A549 (cell line): ENCODE data around the gene APBB2. TPM values are rescaled to one million over a fixed set of nuclear protein-coding genes. Genes with fewer than 3 reads are reported as not detected.

Source experiments
- ATAC-seq, 2 experiments: fragments of 200-7000 bp in 1 of 2; fragments of >200 bp in 1 of 2; cut with Nextera tagmentation in 1 of 2; cut with Tn5 transposase in 1 of 2; 3 replicates each; pipeline versions ENCODE4 v1.8.0 to v1.9.1; 2018 to 2020; ENCODE audit warnings: mild to moderate bottlenecking in 1 of 2, moderate library complexity in 1 of 2
- CTCF ChIA-PET: fragments of 300-600 bp; sonication (Branson Sonifier 250); formaldehyde crosslinking; extraction: SDS; loops from one replicate; lab custom pipeline; 2021; ENCODE audit warnings: antibody characterized with exemption, inconsistent platforms; lab: Yijun Ruan, JAX
- POLR2A ChIA-PET: fragments of 350-600 bp; formaldehyde crosslinking; extraction: SDS; loops from one replicate; lab custom pipeline; 2021; ENCODE audit warnings: antibody characterized with exemption, inconsistent platforms; lab: Yijun Ruan, JAX
- DNase-seq, 2 experiments: peaks; one replicate each; pipeline versions ENCODE4 v3.0.0 to v3.0.0-alpha.2; 2011 to 2016; ENCODE audit warnings: low read depth in 1 of 2, low spot score in 1 of 2
- FAIRE-seq: peaks from 2 replicates; lab custom pipeline; 2011; peaks lifted over from hg19 to GRCh38; lab: Jason Lieb, UNC
- H3K27ac ChIP-seq, 2 experiments: fragments of >200 bp; sonication (Bioruptor Twin); formaldehyde crosslinking; 3 replicates each; pipeline ENCODE4 v1.5.1; 2016 to 2017
- H3K4me1 ChIP-seq: fragments of >200 bp; sonication (Bioruptor Twin); formaldehyde crosslinking; 3 replicates; pipeline ENCODE4 v1.6.1; 2016
- H3K4me2 ChIP-seq: fragments of >200 bp; sonication (Bioruptor Twin); formaldehyde crosslinking; 3 replicates; pipeline ENCODE4 v1.6.1; 2016
- H3K4me3 ChIP-seq: fragments of >200 bp; sonication (Bioruptor Twin); formaldehyde crosslinking; 3 replicates; pipeline ENCODE4 v1.5.1; 2016
- H3K9me3 ChIP-seq: fragments of >200 bp; sonication (Bioruptor Twin); formaldehyde crosslinking; 3 replicates; pipeline ENCODE4 v1.6.1; 2016
- ATOH8 ChIP-seq: fragments of 250-450 bp; sonication (Bioruptor Pico); IDR thresholded peaks from 2 replicates; pipeline ENCODE4 v1.5.0; 2020; ENCODE audit warnings: low read depth, mild to moderate bottlenecking, moderate library complexity
- BCL3 ChIP-seq: fragments of >200 bp; sonication (Bioruptor Twin); formaldehyde crosslinking; IDR thresholded peaks from 3 replicates; pipeline ENCODE4 v1.6.1; 2016
- CBX2 ChIP-seq: fragments of 200-600 bp; sonication (generic); IDR thresholded peaks from 2 replicates; pipeline ENCODE4 v1.6.1; 2016; ENCODE audit warnings: low read depth, mild to moderate bottlenecking, borderline replicate concordance
- CHD2 ChIP-seq: fragments of 150-350 bp; IDR thresholded peaks from 2 replicates; pipeline ENCODE4 v1.6.1; 2014; ENCODE audit warnings: low read length; ENCODE audit not compliant: partially characterized antibody
- CHD4 ChIP-seq: fragments of 200-600 bp; sonication (generic); IDR thresholded peaks from 2 replicates; pipeline ENCODE4 v1.6.1; 2016; ENCODE audit warnings: antibody characterized with exemption, mild to moderate bottlenecking, borderline replicate concordance
- CTCF ChIP-seq: fragments of >200 bp; sonication (Bioruptor Twin); formaldehyde crosslinking; IDR thresholded peaks from 3 replicates; pipeline ENCODE4 v1.5.1; 2016
- EHF ChIP-seq: fragments of 250-450 bp; sonication (Bioruptor Pico); IDR thresholded peaks from 2 replicates; pipeline ENCODE4 v1.5.0; 2020; ENCODE audit warnings: mild to moderate bottlenecking
- EHMT2 ChIP-seq: fragments of 200-600 bp; sonication (generic); IDR thresholded peaks from 2 replicates; pipeline ENCODE4 v1.6.1; 2016; ENCODE audit warnings: antibody characterized with exemption, low read depth, mild to moderate bottlenecking, moderate library complexity
- EP300 ChIP-seq, 2 experiments: fragments of >200 bp; sonication (Bioruptor Twin); formaldehyde crosslinking; IDR thresholded peaks; 2 replicates in 1 of 2; 3 replicates in 1 of 2; pipeline ENCODE4 v1.6.1; 2016 to 2017
- ESRRA ChIP-seq: fragments of 150-350 bp; IDR thresholded peaks from 2 replicates; pipeline ENCODE4 v1.6.1; 2014; ENCODE audit warnings: mild to moderate bottlenecking, low read length, borderline replicate concordance
- FOSB ChIP-seq: fragments of 250-450 bp; sonication (Bioruptor Pico); IDR thresholded peaks from 2 replicates; pipeline ENCODE4 v1.5.0; 2020; ENCODE audit warnings: mild to moderate bottlenecking, moderate library complexity
- FOXS1 ChIP-seq: fragments of 250-450 bp; sonication (Bioruptor Pico); IDR thresholded peaks from 2 replicates; pipeline ENCODE4 v1.5.0; 2020; ENCODE audit warnings: mild to moderate bottlenecking, moderate library complexity
- HEYL ChIP-seq: fragments of 250-450 bp; sonication (Bioruptor Pico); IDR thresholded peaks from 2 replicates; pipeline ENCODE4 v1.8.0; 2021; ENCODE audit warnings: mild to moderate bottlenecking, moderate library complexity
- HOXA7 ChIP-seq: fragments of 250-450 bp; sonication (Bioruptor Pico); IDR thresholded peaks from 2 replicates; pipeline ENCODE4 v1.5.0; 2020; ENCODE audit warnings: mild to moderate bottlenecking, moderate library complexity
- HOXB5 ChIP-seq: fragments of 250-450 bp; sonication (Bioruptor Pico); IDR thresholded peaks from 2 replicates; pipeline ENCODE4 v1.5.0; 2020; ENCODE audit warnings: mild to moderate bottlenecking, moderate library complexity
- JUN ChIP-seq, 2 experiments: fragments of >200 bp; sonication (Bioruptor Twin); formaldehyde crosslinking; IDR thresholded peaks; 2 replicates in 1 of 2; 3 replicates in 1 of 2; pipeline ENCODE4 v1.6.1; 2016 to 2017
- KDM1A ChIP-seq: fragments of 200-600 bp; sonication (generic); IDR thresholded peaks from 2 replicates; pipeline ENCODE4 v1.6.1; 2016; ENCODE audit warnings: low read depth, mild to moderate bottlenecking
- MAZ ChIP-seq: fragments of 150-350 bp; IDR thresholded peaks from 2 replicates; pipeline ENCODE4 v1.6.1; 2014; ENCODE audit warnings: antibody characterized with exemption, low read depth, low read length, borderline replicate concordance
- MYC ChIP-seq: IDR thresholded peaks from 2 replicates; pipeline ENCODE4 v1.6.1; 2012; ENCODE audit warnings: mild to moderate bottlenecking, inconsistent platforms, low read length, improper control_type of control experiment, borderline replicate concordance
- NPAS2 ChIP-seq: fragments of 250-450 bp; sonication (Bioruptor Pico); IDR thresholded peaks from 2 replicates; pipeline ENCODE4 v1.8.0; 2022; ENCODE audit warnings: mild to moderate bottlenecking, moderate library complexity, borderline replicate concordance
- PBX3 ChIP-seq: IDR thresholded peaks from 2 replicates; pipeline ENCODE4 v1.6.1; 2012
- PHF8 ChIP-seq: fragments of 200-600 bp; sonication (generic); IDR thresholded peaks from 2 replicates; pipeline ENCODE4 v1.6.1; 2016; ENCODE audit warnings: low read depth, mild to moderate bottlenecking, antibody characterized with exemption, moderate library complexity, borderline replicate concordance
- RARB ChIP-seq: fragments of 250-450 bp; sonication (Bioruptor Pico); IDR thresholded peaks from 2 replicates; pipeline ENCODE4 v1.8.0; 2021; ENCODE audit warnings: mild to moderate bottlenecking, moderate library complexity
- RCOR1 ChIP-seq: fragments of 150-350 bp; IDR thresholded peaks from 2 replicates; pipeline ENCODE4 v1.6.1; 2014; ENCODE audit warnings: antibody characterized with exemption, low read length, low read depth
- RFX5 ChIP-seq: fragments of 450-650 bp; IDR thresholded peaks from 2 replicates; pipeline ENCODE4 v1.7.1; 2014; ENCODE audit warnings: antibody characterized with exemption, mild to moderate bottlenecking, moderate library complexity
- RNF2 ChIP-seq: fragments of 200-600 bp; sonication (generic); IDR thresholded peaks from 2 replicates; pipeline ENCODE4 v1.6.1; 2016; ENCODE audit warnings: low read depth, mild to moderate bottlenecking, antibody characterized with exemption, moderate library complexity, borderline replicate concordance
- SMC3 ChIP-seq: fragments of >200 bp; sonication (Bioruptor Twin); formaldehyde crosslinking; IDR thresholded peaks from 3 replicates; pipeline ENCODE4 v1.6.1; 2018; ENCODE audit warnings: inconsistent platforms
- TFCP2L1 ChIP-seq: fragments of 250-450 bp; sonication (Bioruptor Pico); IDR thresholded peaks from 2 replicates; pipeline ENCODE4 v1.5.0; 2021; ENCODE audit warnings: mild to moderate bottlenecking
- USF2 ChIP-seq: fragments of 450-650 bp; IDR thresholded peaks from 2 replicates; pipeline ENCODE4 v1.6.1; 2014; ENCODE audit warnings: antibody characterized with exemption
- ZFP36 ChIP-seq: fragments of 450-650 bp; IDR thresholded peaks from 2 replicates; pipeline ENCODE4 v1.6.1; 2014; ENCODE audit warnings: borderline replicate concordance; ENCODE audit not compliant: partially characterized antibody
- ZNF302 ChIP-seq: fragments of 250-450 bp; sonication (Bioruptor Pico); IDR thresholded peaks from 2 replicates; pipeline ENCODE4 v1.9.0; 2021; ENCODE audit warnings: inconsistent platforms, mild to moderate bottlenecking, moderate library complexity
- ZSCAN20 ChIP-seq: fragments of 250-450 bp; sonication (Bioruptor Pico); IDR thresholded peaks from 2 replicates; pipeline ENCODE4 v1.8.0; 2022; ENCODE audit warnings: mild to moderate bottlenecking, moderate library complexity
- WGBS: methylation state at CpG from one replicate; pipeline ENCODE4 v1.1.6; 2017; ENCODE audit errors: missing lambda C conversion rate; 5-methylcytosine and 5-hydroxymethylcytosine counted together
- polyA plus RNA-seq, 4 experiments: library from polyadenylated mRNA; depleted of rRNA in 3 of 4; stranded (reverse); fragments of >200 nt; fragmentation: RNase III in 1 of 4; extraction: RNeasy Plus Mini Kit Qiagen cat#74134 plus additional on column Dnase treatment in 1 of 4; gene quantifications; 2 replicates in 3 of 4; 3 replicates in 1 of 4; pipeline ENCODE4 v1.2.3, GENCODE V29; 2011 to 2017

Gene APBB2
- polyA plus RNA-seq, 2 of the 4 experiments (the other 2 are of a cell fraction) = 8.3 to 31.9 TPM

GRCh38 chr4:40963897-40964478 lies 250.4 kb downstream of the APBB2 start:
- FAIRE-seq (no peak), ATAC-seq (no peak), DNase-seq (no peak)
- Histone ChIP-seq H3K4me1 (no peaks in the 10 kb centered on the region), H3K4me3 (no peak overlapping the region), H3K9me3 (0 out of 3 replicates have a peak, but pooled peaks cover 3% of the 10 kb centered on the region), H3K4me2 (no peak overlapping the region), H3K27ac (no peak overlapping the region)
- TF ChIP-seq PBX3 (no peak), CBX2 (no peak), SMC3 (no peak), PHF8 (no peak), HEYL (CRISPR knock-in tag) (no peak), HOXB5 (no peak), TFCP2L1 (CRISPR knock-in tag) (no peak), ZNF302 (CRISPR knock-in tag) (no peak), MAZ (no peak), NPAS2 (CRISPR knock-in tag) (no peak), FOSB (CRISPR knock-in tag) (no peak), ZSCAN20 (no peak), EHMT2 (no peak), JUN (IDR thresholded peaks at IDR 0.05) (no peak), ZFP36 (no peak), CHD2 (no peak), USF2 (no peak)
- 77% methylated on average over 1 of the region's 1 CpG for WGBS
- ChIA-PET POLR2A (no interaction called here), CTCF (no interaction called here)

GRCh38 chr4:40962551-40963180 lies 251.7 kb downstream of the APBB2 start:
- Histone ChIP-seq H3K27ac (no peak overlapping the region), H3K4me3 (no peak overlapping the region)
- FAIRE-seq (no peak), DNase-seq (no peak)
- 87% methylated on average over 7 of the region's 7 CpGs for WGBS
- CTCF ChIA-PET = interaction anchor here (0.6 kb wide), 1 partner anchor 249 kb away, joined by 3 read pairs; no protein-coding TSS in a partner anchor
- no peak for TF ChIP-seq RFX5
- no peak for TF ChIP-seq CHD4
- TF ChIP-seq RARB (CRISPR knock-in tag) = no peak
- TF ChIP-seq ATOH8 (CRISPR knock-in tag) = no peak
- TF ChIP-seq BCL3 = no peak
- no peak for TF ChIP-seq CTCF
- no peak for TF ChIP-seq MYC
- TF ChIP-seq RNF2 = no peak
- no peak for TF ChIP-seq FOSB (CRISPR knock-in tag)
- no peak for TF ChIP-seq EP300 (IDR thresholded peaks at IDR 0.05)
- no peak for TF ChIP-seq RCOR1
- no peak for TF ChIP-seq ESRRA
- no peak for TF ChIP-seq FOXS1 (CRISPR knock-in tag)
- TF ChIP-seq EHF (CRISPR knock-in tag) = no peak
- no peak for TF ChIP-seq CBX2
- TF ChIP-seq HOXA7 (CRISPR knock-in tag) = no peak
- no peak for TF ChIP-seq KDM1A
- TF ChIP-seq, all 56 proteins: peak for 0
- no peak for ATAC-seq
- H3K4me2 ChIP-seq = no peak overlapping the region
- H3K4me1 ChIP-seq = no peaks in the 10 kb centered on the region
- POLR2A ChIA-PET = no interaction called here
- H3K9me3 ChIP-seq = 0 out of 3 replicates have a peak, but pooled peaks cover 3% of the 10 kb centered on the region
